WTC11 (cell line): ENCODE data around the gene CHSY3. TPM values are rescaled to one million over a fixed set of nuclear protein-coding genes. Genes with fewer than 3 reads are reported as not detected.

ENCODE experiments used
- ATAC-seq: fragments of 200-7000 bp; cut with Tn5 transposase; 2 replicates; pipeline ENCODE4 v1.10.0; 2021; ENCODE audit warnings: mild to moderate bottlenecking, moderate library complexity
- CTCF ChIA-PET: fragments of 300-600 bp; sonication (Branson Sonifier 250); formaldehyde crosslinking; loops from one replicate; lab custom pipeline; 2021; ENCODE audit warnings: antibody characterized with exemption; lab: Charles Lee
- POLR2A ChIA-PET: fragments of 350-600 bp; sonication (Branson Sonifier 250); formaldehyde crosslinking; loops from one replicate; lab custom pipeline; 2021; ENCODE audit warnings: antibody characterized with exemption; lab: Charles Lee
- DNase-seq: peaks from one replicate; pipeline ENCODE4 v3.0.0; 2021; ENCODE audit warnings: low spot score
- H3K27ac Mint-ChIP-seq: 2 replicates; pipeline ENCODE4 v1.8.0; 2021; ENCODE audit warnings: mixed read lengths
- H3K27me3 Mint-ChIP-seq: 2 replicates; pipeline ENCODE4 v1.8.0; 2021; ENCODE audit warnings: low read depth, mild to moderate bottlenecking, moderate library complexity, mixed read lengths
- H3K36me3 Mint-ChIP-seq: 2 replicates; pipeline ENCODE4 v1.8.0; 2021; ENCODE audit warnings: mixed read lengths
- H3K4me1 Mint-ChIP-seq: 2 replicates; pipeline ENCODE4 v1.8.0; 2022; ENCODE audit warnings: mixed read lengths
- H3K4me3 Mint-ChIP-seq: 2 replicates; pipeline ENCODE4 v1.8.0; 2021; ENCODE audit warnings: mild to moderate bottlenecking, moderate library complexity, mixed read lengths
- H3K9me3 Mint-ChIP-seq: 2 replicates; pipeline ENCODE4 v1.8.0; 2021; ENCODE audit warnings: mixed read lengths
- CBFB ChIP-seq: sonication (generic); formaldehyde crosslinking; IDR thresholded peaks from 2 replicates; pipeline ENCODE4 v1.8.1; 2022; ENCODE audit warnings: mild to moderate bottlenecking, low read depth, missing genetic modification reagents
- ELF4 ChIP-seq: sonication (generic); formaldehyde crosslinking; IDR thresholded peaks from 2 replicates; pipeline ENCODE4 v1.8.1; 2022; ENCODE audit warnings: low read depth, mild to moderate bottlenecking, moderate library complexity, missing genetic modification reagents
- EMX1 ChIP-seq: fragments of 250-450 bp; sonication (Bioruptor Pico); IDR thresholded peaks from 2 replicates; pipeline ENCODE4 v1.8.0; 2021; ENCODE audit warnings: mild to moderate bottlenecking
- ESRRA ChIP-seq: sonication (generic); formaldehyde crosslinking; IDR thresholded peaks from 2 replicates; pipeline ENCODE4 v1.8.1; 2022; ENCODE audit warnings: mild to moderate bottlenecking, missing genetic modification reagents, borderline replicate concordance
- FOXP1 ChIP-seq: sonication (generic); formaldehyde crosslinking; IDR thresholded peaks from 2 replicates; pipeline ENCODE4 v1.8.0; 2022; ENCODE audit warnings: missing genetic modification reagents, mild to moderate bottlenecking, moderate library complexity, borderline replicate concordance
- GABPB1 ChIP-seq: sonication (generic); formaldehyde crosslinking; IDR thresholded peaks from 2 replicates; pipeline ENCODE4 v1.8.1; 2023; ENCODE audit warnings: mild to moderate bottlenecking, missing genetic modification reagents
- GTF2I ChIP-seq: fragments of 250-450 bp; sonication (Bioruptor Pico); conservative IDR thresholded peaks from 2 replicates; pipeline ENCODE4 v1.4.0; 2021; ENCODE audit warnings: mild to moderate bottlenecking
- JUN ChIP-seq: sonication (generic); formaldehyde crosslinking; IDR thresholded peaks from 2 replicates; pipeline ENCODE4 v1.8.0; 2023; ENCODE audit warnings: mild to moderate bottlenecking, missing genetic modification reagents
- NFE2L1 ChIP-seq: sonication (generic); formaldehyde crosslinking; IDR thresholded peaks from 2 replicates; pipeline ENCODE4 v1.8.1; 2023; ENCODE audit warnings: missing genetic modification reagents
- NR1H2 ChIP-seq: sonication (generic); formaldehyde crosslinking; IDR thresholded peaks from 2 replicates; pipeline ENCODE4 v1.9.0; 2021; ENCODE audit warnings: mild to moderate bottlenecking, moderate library complexity, missing genetic modification reagents
- NR2C2 ChIP-seq: sonication (generic); formaldehyde crosslinking; IDR thresholded peaks from 2 replicates; pipeline ENCODE4 v1.8.0; 2022; ENCODE audit warnings: mild to moderate bottlenecking, missing genetic modification reagents
- SMAD3 ChIP-seq: sonication (generic); formaldehyde crosslinking; IDR thresholded peaks from 2 replicates; pipeline ENCODE4 v1.8.0; 2022; ENCODE audit warnings: missing genetic modification reagents, mild to moderate bottlenecking, borderline replicate concordance
- TEAD1 ChIP-seq: sonication (generic); formaldehyde crosslinking; IDR thresholded peaks from 2 replicates; pipeline ENCODE4 v1.8.0; 2022; ENCODE audit warnings: mild to moderate bottlenecking, missing genetic modification reagents
- ZNF138 ChIP-seq: sonication (generic); formaldehyde crosslinking; conservative IDR thresholded peaks from 2 replicates; pipeline ENCODE4 v1.8.1; 2022; ENCODE audit warnings: mild to moderate bottlenecking, moderate library complexity, missing genetic modification reagents
- ZNF263 ChIP-seq: sonication (generic); formaldehyde crosslinking; IDR thresholded peaks from 2 replicates; pipeline ENCODE4 v1.8.1; 2022; ENCODE audit warnings: low read depth, mild to moderate bottlenecking, moderate library complexity, missing genetic modification reagents
- ZNF396 ChIP-seq: fragments of 250-450 bp; sonication (Bioruptor Pico); IDR thresholded peaks from 2 replicates; pipeline ENCODE4 v1.8.0; 2021; ENCODE audit warnings: mild to moderate bottlenecking, moderate library complexity, borderline replicate concordance
- total RNA-seq: library from RNA; stranded (reverse); gene quantifications from 3 replicates; pipeline ENCODE4 v1.2.3, GENCODE V29; 2021
- TF ChIP-seq, protein P1 (sequence below): fragments of 250-450 bp; sonication (Bioruptor Pico); IDR thresholded peaks from 2 replicates; pipeline ENCODE4 v1.9.0; 2021; ENCODE audit warnings: mild to moderate bottlenecking
- TF ChIP-seq, protein P2 (sequence below): sonication (generic); formaldehyde crosslinking; IDR thresholded peaks from 2 replicates; pipeline ENCODE4 v1.8.1; 2023; ENCODE audit warnings: mild to moderate bottlenecking, missing genetic modification reagents
- TF ChIP-seq, protein P3 (sequence below): sonication (generic); formaldehyde crosslinking; conservative IDR thresholded peaks from 2 replicates; pipeline ENCODE4 v1.8.1; 2023; ENCODE audit warnings: mild to moderate bottlenecking, low read depth, missing genetic modification reagents, moderate library complexity
- TF ChIP-seq, protein P4 (sequence below): fragments of 200-600 bp; IDR thresholded peaks from 2 replicates; pipeline ENCODE4 v1.8.0; 2022; ENCODE audit warnings: antibody characterized with exemption
- TF ChIP-seq, protein P5 (sequence below): sonication (generic); formaldehyde crosslinking; IDR thresholded peaks from 2 replicates; pipeline ENCODE4 v1.8.1; 2023; ENCODE audit warnings: mild to moderate bottlenecking, missing genetic modification reagents, moderate library complexity

CHSY3 gene
- total RNA-seq, 1 experiment from 2014 or later, result 0.98 TPM

DNA sequence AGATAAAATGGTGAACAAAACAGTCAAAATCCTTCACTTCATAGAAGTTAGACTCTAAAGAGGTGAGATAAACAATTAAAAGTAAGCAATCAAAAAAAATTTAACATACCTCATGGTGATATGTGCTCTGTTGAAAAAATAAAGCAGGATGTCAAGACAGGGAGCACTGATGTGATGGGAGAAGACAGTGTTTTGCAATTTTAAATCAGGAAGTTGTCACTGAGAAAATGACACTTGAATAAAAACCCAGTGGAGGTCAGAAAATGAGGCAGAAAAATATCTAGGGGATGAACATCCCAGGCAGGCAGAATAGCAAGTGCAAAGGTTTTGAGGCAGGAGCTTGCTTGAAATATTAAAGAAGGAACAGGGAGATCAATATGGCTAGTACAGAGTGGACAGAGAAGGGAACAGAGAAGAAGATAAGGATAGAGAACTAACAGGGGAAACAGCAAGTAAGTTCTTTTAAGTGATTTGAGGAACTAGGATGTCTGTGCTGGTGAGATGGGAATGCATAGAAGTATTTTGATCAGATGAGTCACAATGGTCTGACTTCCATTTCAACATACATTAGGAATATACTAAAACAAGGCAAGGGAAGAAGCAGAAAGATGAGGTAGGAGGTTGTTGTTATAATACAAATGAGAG lies 130.4 kb downstream of the CHSY3 start (continued):
- TF ChIP-seq, protein P1, sequence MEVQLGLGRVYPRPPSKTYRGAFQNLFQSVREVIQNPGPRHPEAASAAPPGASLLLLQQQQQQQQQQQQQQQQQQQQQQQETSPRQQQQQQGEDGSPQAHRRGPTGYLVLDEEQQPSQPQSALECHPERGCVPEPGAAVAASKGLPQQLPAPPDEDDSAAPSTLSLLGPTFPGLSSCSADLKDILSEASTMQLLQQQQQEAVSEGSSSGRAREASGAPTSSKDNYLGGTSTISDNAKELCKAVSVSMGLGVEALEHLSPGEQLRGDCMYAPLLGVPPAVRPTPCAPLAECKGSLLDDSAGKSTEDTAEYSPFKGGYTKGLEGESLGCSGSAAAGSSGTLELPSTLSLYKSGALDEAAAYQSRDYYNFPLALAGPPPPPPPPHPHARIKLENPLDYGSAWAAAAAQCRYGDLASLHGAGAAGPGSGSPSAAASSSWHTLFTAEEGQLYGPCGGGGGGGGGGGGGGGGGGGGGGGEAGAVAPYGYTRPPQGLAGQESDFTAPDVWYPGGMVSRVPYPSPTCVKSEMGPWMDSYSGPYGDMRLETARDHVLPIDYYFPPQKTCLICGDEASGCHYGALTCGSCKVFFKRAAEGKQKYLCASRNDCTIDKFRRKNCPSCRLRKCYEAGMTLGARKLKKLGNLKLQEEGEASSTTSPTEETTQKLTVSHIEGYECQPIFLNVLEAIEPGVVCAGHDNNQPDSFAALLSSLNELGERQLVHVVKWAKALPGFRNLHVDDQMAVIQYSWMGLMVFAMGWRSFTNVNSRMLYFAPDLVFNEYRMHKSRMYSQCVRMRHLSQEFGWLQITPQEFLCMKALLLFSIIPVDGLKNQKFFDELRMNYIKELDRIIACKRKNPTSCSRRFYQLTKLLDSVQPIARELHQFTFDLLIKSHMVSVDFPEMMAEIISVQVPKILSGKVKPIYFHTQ, result no peak
- TF ChIP-seq CBFB (CRISPR knock-in tag) (no peak), ZNF263 (no peak), ESRRA (CRISPR knock-in tag) (no peak), ZNF396 (CRISPR knock-in tag) (no peak)

DNA sequence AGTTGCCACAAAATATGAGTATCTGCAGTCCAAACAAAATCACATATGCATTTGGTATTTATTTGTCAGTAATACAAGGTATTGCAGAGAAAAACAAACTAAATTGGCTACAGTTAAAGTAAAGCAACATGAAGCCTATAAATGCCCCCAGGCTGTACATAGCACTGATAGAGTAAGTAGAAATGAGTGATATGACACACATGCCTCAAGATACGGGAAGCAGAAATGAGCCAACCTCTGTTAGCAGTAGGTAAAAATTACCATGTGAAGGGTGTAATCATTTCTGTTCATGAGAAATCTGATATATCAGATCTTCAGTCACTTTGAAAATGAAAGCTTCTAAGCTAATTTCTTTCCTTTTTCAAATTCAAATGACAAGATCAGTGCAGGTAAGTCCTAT lies 131.1 kb downstream of the CHSY3 start:
- ChIA-PET CTCF (no interaction called here), POLR2A (no interaction called here)
- no peak for TF ChIP-seq ZNF138
- TF ChIP-seq, protein P2, sequence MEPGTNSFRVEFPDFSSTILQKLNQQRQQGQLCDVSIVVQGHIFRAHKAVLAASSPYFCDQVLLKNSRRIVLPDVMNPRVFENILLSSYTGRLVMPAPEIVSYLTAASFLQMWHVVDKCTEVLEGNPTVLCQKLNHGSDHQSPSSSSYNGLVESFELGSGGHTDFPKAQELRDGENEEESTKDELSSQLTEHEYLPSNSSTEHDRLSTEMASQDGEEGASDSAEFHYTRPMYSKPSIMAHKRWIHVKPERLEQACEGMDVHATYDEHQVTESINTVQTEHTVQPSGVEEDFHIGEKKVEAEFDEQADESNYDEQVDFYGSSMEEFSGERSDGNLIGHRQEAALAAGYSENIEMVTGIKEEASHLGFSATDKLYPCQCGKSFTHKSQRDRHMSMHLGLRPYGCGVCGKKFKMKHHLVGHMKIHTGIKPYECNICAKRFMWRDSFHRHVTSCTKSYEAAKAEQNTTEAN (CRISPR knock-in tag), result no peak
- H3K27ac Mint-ChIP-seq, result no peak overlapping the region
- no peaks in the 10 kb centered on the region for H3K9me3 Mint-ChIP-seq
- DNase-seq (no peak), ATAC-seq (no peak)
- H3K4me1 Mint-ChIP-seq, result peaks cover 18% of the 10 kb centered on the region
- no peaks in the 10 kb centered on the region for H3K27me3 Mint-ChIP-seq
- no peaks in the 10 kb centered on the region for H3K36me3 Mint-ChIP-seq
- H3K4me3 Mint-ChIP-seq, result no peak overlapping the region

DNA sequence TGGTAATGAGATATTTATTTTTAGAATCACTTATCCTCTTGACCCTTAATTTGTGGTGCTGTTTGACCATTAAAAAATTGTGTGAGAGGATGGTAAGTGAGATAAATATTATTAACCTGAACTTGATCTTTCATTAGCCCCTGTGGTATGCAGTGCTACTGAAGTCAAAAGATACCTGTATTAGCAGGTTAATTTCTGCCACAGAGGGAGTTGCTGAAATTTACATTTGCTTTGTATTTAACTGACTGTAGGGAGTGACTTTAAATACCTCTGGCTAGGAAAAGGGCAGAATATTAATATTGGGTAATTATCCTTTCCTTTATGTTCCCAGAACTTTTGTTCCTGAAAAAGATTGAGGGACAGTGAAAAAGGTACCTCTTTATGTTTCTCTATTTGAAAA lies 133.6 kb downstream of the CHSY3 start:
- TF ChIP-seq NFE2L1 (no peak), FOXP1 (no peak), GTF2I (CRISPR knock-in tag) (no peak), GABPB1 (no peak), SMAD3 (CRISPR knock-in tag) (no peak), EMX1 (no peak), NR2C2 (CRISPR knock-in tag) (no peak), JUN (no peak), ELF4 (CRISPR knock-in tag) (no peak), TEAD1 (no peak), NR1H2 (CRISPR knock-in tag) (no peak)
- TF ChIP-seq, protein P3, sequence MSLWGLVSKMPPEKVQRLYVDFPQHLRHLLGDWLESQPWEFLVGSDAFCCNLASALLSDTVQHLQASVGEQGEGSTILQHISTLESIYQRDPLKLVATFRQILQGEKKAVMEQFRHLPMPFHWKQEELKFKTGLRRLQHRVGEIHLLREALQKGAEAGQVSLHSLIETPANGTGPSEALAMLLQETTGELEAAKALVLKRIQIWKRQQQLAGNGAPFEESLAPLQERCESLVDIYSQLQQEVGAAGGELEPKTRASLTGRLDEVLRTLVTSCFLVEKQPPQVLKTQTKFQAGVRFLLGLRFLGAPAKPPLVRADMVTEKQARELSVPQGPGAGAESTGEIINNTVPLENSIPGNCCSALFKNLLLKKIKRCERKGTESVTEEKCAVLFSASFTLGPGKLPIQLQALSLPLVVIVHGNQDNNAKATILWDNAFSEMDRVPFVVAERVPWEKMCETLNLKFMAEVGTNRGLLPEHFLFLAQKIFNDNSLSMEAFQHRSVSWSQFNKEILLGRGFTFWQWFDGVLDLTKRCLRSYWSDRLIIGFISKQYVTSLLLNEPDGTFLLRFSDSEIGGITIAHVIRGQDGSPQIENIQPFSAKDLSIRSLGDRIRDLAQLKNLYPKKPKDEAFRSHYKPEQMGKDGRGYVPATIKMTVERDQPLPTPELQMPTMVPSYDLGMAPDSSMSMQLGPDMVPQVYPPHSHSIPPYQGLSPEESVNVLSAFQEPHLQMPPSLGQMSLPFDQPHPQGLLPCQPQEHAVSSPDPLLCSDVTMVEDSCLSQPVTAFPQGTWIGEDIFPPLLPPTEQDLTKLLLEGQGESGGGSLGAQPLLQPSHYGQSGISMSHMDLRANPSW (CRISPR knock-in tag), result no peak
- TF ChIP-seq, protein P4, sequence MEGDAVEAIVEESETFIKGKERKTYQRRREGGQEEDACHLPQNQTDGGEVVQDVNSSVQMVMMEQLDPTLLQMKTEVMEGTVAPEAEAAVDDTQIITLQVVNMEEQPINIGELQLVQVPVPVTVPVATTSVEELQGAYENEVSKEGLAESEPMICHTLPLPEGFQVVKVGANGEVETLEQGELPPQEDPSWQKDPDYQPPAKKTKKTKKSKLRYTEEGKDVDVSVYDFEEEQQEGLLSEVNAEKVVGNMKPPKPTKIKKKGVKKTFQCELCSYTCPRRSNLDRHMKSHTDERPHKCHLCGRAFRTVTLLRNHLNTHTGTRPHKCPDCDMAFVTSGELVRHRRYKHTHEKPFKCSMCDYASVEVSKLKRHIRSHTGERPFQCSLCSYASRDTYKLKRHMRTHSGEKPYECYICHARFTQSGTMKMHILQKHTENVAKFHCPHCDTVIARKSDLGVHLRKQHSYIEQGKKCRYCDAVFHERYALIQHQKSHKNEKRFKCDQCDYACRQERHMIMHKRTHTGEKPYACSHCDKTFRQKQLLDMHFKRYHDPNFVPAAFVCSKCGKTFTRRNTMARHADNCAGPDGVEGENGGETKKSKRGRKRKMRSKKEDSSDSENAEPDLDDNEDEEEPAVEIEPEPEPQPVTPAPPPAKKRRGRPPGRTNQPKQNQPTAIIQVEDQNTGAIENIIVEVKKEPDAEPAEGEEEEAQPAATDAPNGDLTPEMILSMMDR, result no peak
- TF ChIP-seq, protein P5, sequence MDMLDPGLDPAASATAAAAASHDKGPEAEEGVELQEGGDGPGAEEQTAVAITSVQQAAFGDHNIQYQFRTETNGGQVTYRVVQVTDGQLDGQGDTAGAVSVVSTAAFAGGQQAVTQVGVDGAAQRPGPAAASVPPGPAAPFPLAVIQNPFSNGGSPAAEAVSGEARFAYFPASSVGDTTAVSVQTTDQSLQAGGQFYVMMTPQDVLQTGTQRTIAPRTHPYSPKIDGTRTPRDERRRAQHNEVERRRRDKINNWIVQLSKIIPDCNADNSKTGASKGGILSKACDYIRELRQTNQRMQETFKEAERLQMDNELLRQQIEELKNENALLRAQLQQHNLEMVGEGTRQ (CRISPR knock-in tag), result no peak
- peaks cover 18% of the 10 kb centered on the region for H3K4me1 Mint-ChIP-seq
- H3K27ac Mint-ChIP-seq, result no peak overlapping the region
- POLR2A ChIA-PET, result no interaction called here
- ATAC-seq (peak; percentile 69), DNase-seq (no peak)
- CTCF ChIA-PET, result no interaction called here
- no peak overlapping the region for H3K4me3 Mint-ChIP-seq
- H3K9me3 Mint-ChIP-seq, result no peaks in the 10 kb centered on the region
- no peaks in the 10 kb centered on the region for H3K36me3 Mint-ChIP-seq
- H3K27me3 Mint-ChIP-seq, result no peaks in the 10 kb centered on the region
